Chondrocyte (in vitro differentiated cells): Measurements from ENCODE around the gene RPTOR. TPM values are rescaled to one million over a fixed set of nuclear protein-coding genes. Genes with fewer than 3 reads are reported as not detected.

ENCODE experiments used
- DNase-seq: peaks from one replicate; pipeline ENCODE4 v3.0.0; 2021; ENCODE audit warnings: mixed read lengths, low spot score
- H3K27ac Mint-ChIP-seq: one replicate; pipeline ENCODE4 v1.8.0; 2021; ENCODE audit warnings: mild to moderate bottlenecking, moderate library complexity, mixed read lengths; ENCODE audit not compliant: unreplicated experiment
- H3K27me3 Mint-ChIP-seq: 2 replicates; pipeline ENCODE4 v1.8.0; 2021; ENCODE audit warnings: low read depth, mixed read lengths
- H3K36me3 Mint-ChIP-seq: 2 replicates; pipeline ENCODE4 v1.8.0; 2021; ENCODE audit warnings: low read depth, mixed read lengths
- H3K4me1 Mint-ChIP-seq: 2 replicates; pipeline ENCODE4 v1.8.0; 2021; ENCODE audit warnings: low read depth, mild to moderate bottlenecking, mixed read lengths
- H3K4me3 Mint-ChIP-seq: one replicate; pipeline ENCODE4 v1.8.0; 2021; ENCODE audit warnings: mild to moderate bottlenecking, moderate library complexity, mixed read lengths; ENCODE audit not compliant: unreplicated experiment
- H3K9me3 Mint-ChIP-seq: 2 replicates; pipeline ENCODE4 v1.8.0; 2021; ENCODE audit warnings: low read depth, mixed read lengths
- total RNA-seq: library from RNA; stranded (reverse); gene quantifications from 3 replicates; pipeline ENCODE4 v1.2.1, GENCODE V29; 2021
- TF ChIP-seq, protein P1 (sequence below): fragments of 200-600 bp; sonication (generic); IDR thresholded peaks from 2 replicates; pipeline ENCODE4 v1.5.0; 2021; ENCODE audit warnings: antibody characterized with exemption, mild to moderate bottlenecking, moderate library complexity

Gene RPTOR
- total RNA-seq, 1 donor from 2014 or later = 30.9 TPM

DNA sequence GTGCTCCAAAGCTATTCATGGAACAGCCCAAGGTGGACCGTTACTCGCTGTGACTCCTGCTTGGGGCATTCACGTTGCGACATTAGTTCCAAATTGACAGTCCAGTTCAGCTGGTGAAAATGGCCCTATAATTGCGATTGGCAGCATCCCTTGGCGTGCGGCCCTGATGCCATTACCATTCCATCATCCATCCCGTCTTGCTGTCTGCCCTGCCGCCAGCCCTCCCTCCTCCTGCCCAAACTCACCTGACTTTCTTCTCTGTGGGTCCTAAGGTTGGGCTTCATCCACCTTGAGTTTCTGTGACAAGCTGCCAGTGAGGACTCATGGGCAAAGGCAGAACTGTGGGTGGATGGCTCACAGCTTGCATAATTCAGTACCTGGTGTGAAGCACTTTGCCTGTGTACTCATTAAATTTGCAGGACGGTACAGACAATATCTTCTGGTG lies 104.6 kb downstream of the RPTOR start:
- peaks cover 3% of the 10 kb centered on the region for H3K9me3 Mint-ChIP-seq
- TF ChIP-seq, protein P1, sequence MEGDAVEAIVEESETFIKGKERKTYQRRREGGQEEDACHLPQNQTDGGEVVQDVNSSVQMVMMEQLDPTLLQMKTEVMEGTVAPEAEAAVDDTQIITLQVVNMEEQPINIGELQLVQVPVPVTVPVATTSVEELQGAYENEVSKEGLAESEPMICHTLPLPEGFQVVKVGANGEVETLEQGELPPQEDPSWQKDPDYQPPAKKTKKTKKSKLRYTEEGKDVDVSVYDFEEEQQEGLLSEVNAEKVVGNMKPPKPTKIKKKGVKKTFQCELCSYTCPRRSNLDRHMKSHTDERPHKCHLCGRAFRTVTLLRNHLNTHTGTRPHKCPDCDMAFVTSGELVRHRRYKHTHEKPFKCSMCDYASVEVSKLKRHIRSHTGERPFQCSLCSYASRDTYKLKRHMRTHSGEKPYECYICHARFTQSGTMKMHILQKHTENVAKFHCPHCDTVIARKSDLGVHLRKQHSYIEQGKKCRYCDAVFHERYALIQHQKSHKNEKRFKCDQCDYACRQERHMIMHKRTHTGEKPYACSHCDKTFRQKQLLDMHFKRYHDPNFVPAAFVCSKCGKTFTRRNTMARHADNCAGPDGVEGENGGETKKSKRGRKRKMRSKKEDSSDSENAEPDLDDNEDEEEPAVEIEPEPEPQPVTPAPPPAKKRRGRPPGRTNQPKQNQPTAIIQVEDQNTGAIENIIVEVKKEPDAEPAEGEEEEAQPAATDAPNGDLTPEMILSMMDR = no peak
- no peaks in the 10 kb centered on the region for H3K27me3 Mint-ChIP-seq
- DNase-seq = no peak
- H3K4me1 Mint-ChIP-seq = peaks cover 59% of the 10 kb centered on the region
- peak overlapping the region; percentile 74 for H3K27ac Mint-ChIP-seq
- no peak overlapping the region for H3K4me3 Mint-ChIP-seq
- peaks cover 1% of the 10 kb centered on the region for H3K36me3 Mint-ChIP-seq

- no peaks in the 10 kb centered on the region for H3K27me3 Mint-ChIP-seq
These were observed 105.2 kb downstream of the RPTOR start for GRCh38 chr17:80649672-80650330.

DNA sequence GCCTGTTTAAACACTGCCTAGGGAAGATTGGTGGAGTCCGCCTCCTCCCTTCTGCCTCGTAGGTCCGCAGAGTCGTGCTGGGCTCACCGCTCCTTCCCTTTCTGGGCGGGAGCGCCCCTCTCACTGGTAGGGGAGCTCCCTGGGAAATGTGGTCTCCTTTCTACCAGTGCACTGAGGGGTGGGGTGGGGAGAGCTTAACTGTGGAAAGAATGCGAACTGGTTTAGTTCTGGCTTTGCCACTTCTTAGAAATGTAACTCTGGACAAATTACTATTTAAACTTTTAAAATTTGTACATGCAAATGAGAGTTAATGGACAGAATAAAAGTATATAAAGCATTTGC lies 105.7 kb downstream of the RPTOR start:
- H3K4me3 Mint-ChIP-seq = no peak overlapping the region
- peaks cover 1% of the 10 kb centered on the region for H3K36me3 Mint-ChIP-seq
- no peak for DNase-seq
- TF ChIP-seq, protein P1 = peak; percentile 43
- H3K9me3 Mint-ChIP-seq = peaks cover 3% of the 10 kb centered on the region
- H3K27me3 Mint-ChIP-seq = no peaks in the 10 kb centered on the region
- peaks cover 50% of the 10 kb centered on the region for H3K4me1 Mint-ChIP-seq
- H3K27ac Mint-ChIP-seq = peak overlapping the region; percentile 74

More at GRCh38 chr17:80649672-80650330, 105.2 kb downstream of the RPTOR start:
- DNase-seq = no peak
- Mint-ChIP-seq H3K4me3 (no peak overlapping the region), H3K9me3 (peaks cover 3% of the 10 kb centered on the region), H3K36me3 (peaks cover 1% of the 10 kb centered on the region), H3K27ac (peak overlapping the region; percentile 74), H3K4me1 (peaks cover 54% of the 10 kb centered on the region)
- TF ChIP-seq, protein P1 = peak; percentile 75

- H3K4me1 Mint-ChIP-seq = peaks cover 44% of the 10 kb centered on the region
- H3K27me3 Mint-ChIP-seq = no peaks in the 10 kb centered on the region
- no peak for DNase-seq
- peaks cover 1% of the 10 kb centered on the region for H3K36me3 Mint-ChIP-seq
- no peak overlapping the region for H3K27ac Mint-ChIP-seq
- TF ChIP-seq, protein P1 = no peak
- peaks cover 3% of the 10 kb centered on the region for H3K9me3 Mint-ChIP-seq
- H3K4me3 Mint-ChIP-seq = no peak overlapping the region
These were observed 106.3 kb downstream of the RPTOR start for GRCh38 chr17:80650751-80651518.

- Mint-ChIP-seq H3K9me3 (peaks cover 9% of the 10 kb centered on the region), H3K4me3 (no peak overlapping the region), H3K27me3 (no peaks in the 10 kb centered on the region), H3K36me3 (peaks cover 3% of the 10 kb centered on the region), H3K4me1 (peaks cover 41% of the 10 kb centered on the region), H3K27ac (no peak overlapping the region)
- TF ChIP-seq, protein P1 = no peak
- DNase-seq = no peak
These were observed 108.2 kb downstream of the RPTOR start for GRCh38 chr17:80652756-80653330.
